ENCODE measurements around the gene NGFR. TPM values are rescaled to one million over a fixed set of nuclear protein-coding genes. Genes with fewer than 3 reads are reported as not detected.
"Not testable (repeated sequence)": the region's sequence is repeated elsewhere in the genome, so short reads cannot be mapped to it uniquely, and the experiment has no call there.

The NGFR gene
- total and polyA plus RNA-seq, 8 donors, result 2.7 to 16.2 (median 11.3) TPM

- Histone ChIP-seq H3K4me1 (no peaks in the 10 kb centered on the region), H3K27ac (no peak overlapping the region), H3K27me3 (peaks cover 0 to 7% of the 10 kb centered on the region in 2 donors), H3K9me3 (no peaks in the 10 kb centered on the region), H3K36me3 (no peaks in the 10 kb centered on the region), H3K4me3 (no peak overlapping the region)
- DNase-seq, result no peak
- TF ChIP-seq, protein P1, sequence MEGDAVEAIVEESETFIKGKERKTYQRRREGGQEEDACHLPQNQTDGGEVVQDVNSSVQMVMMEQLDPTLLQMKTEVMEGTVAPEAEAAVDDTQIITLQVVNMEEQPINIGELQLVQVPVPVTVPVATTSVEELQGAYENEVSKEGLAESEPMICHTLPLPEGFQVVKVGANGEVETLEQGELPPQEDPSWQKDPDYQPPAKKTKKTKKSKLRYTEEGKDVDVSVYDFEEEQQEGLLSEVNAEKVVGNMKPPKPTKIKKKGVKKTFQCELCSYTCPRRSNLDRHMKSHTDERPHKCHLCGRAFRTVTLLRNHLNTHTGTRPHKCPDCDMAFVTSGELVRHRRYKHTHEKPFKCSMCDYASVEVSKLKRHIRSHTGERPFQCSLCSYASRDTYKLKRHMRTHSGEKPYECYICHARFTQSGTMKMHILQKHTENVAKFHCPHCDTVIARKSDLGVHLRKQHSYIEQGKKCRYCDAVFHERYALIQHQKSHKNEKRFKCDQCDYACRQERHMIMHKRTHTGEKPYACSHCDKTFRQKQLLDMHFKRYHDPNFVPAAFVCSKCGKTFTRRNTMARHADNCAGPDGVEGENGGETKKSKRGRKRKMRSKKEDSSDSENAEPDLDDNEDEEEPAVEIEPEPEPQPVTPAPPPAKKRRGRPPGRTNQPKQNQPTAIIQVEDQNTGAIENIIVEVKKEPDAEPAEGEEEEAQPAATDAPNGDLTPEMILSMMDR (IDR thresholded peaks at IDR 0.05), result no peak
- ATAC-seq, result no peak
- intact Hi-C loops (cut with DNase I), result no loop called here
Observed at GRCh38 chr17:49549311-49549605, 54.2 kb downstream of the NGFR start.

DNA sequence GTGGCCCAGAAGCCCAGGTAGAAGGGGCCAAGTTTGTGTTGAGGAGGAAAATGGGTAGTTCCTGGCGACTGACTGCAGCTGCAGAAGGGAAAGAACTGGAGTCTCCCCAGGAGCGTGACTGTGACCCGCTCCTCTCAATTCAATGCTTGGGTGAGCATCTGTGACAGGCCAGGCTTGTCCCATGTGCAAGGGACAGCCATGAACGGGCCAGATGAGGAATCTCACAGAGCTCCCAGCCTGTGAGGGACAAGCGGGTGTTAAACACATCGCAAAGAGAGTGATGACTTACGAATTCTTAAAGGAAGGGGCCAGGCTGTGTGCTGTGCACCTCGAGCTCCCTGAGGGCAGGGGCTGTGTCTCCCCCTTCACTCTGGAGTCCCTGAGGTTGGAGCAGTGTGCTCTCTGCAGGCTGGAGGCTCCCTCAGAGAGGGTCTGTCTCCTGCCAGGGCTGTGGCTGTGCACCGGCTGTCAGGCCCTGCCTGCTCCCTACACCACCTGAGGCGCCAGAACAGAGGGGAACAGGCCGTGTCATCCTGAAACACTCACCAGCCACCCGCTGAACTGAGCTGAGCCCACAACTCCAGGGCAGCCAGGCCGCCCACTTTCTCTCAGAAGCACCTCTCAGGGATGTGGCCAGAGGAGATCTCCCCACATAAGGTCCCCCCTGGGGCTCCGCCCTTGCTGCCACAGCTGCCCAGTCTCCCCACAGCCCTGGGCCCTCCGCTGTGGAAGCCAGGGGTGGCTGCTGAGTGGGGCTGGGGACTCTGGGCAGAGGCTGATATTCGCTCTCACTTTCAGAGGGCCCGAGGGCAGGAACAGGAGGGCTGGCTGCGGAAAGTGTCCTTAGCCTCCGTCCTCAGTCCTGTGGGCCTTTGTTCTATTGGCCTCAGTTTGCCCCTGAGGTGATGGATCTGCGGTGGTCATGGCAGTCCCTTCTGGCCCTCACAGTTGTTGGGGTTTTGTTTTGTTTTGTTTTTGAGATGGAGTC is 54.9 kb downstream of the NGFR start:
- Histone ChIP-seq H3K4me3 (no peak overlapping the region), H3K27me3 (peaks cover 0 to 7% of the 10 kb centered on the region in 2 donors), H3K27ac (no peak overlapping the region), H3K36me3 (no peaks in the 10 kb centered on the region), H3K4me1 (no peaks in the 10 kb centered on the region), H3K9me3 (no peaks in the 10 kb centered on the region)
- ATAC-seq (no peak), DNase-seq (no peak)
- TF ChIP-seq, protein P1 (IDR thresholded peaks at IDR 0.05), result no peak
- intact Hi-C loops (cut with DNase I), result loop anchor here in 1 of 2 donors (5.0 kb wide), 1 partner anchor 53 kb away; the partner anchor contains the start of gene NGFR

DNA sequence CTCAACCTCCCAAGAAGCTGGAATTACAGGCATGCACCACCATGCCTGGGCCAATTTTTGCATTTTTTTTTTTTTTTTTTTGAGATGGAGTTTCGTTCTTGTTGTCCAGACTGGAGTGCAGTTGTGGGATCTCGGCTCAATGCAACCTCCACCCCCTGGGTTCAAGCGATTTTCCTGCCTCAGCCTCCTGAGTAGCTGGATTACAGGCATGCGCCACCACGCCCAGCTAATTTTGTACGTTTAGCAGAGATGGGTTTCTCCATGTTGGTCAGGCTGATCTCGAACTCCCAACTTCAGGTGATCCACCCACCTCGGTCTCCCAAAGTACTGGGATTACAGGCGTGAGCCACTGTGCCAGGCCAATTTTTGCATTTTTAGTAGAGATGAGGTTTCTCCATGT is 55.7 kb downstream of the NGFR start:
- not testable (repeated sequence) for H3K27ac ChIP-seq, H3K4me3 ChIP-seq, H3K36me3 ChIP-seq, DNase-seq, H3K4me1 ChIP-seq, H3K9me3 ChIP-seq, H3K27me3 ChIP-seq, ATAC-seq
- intact Hi-C loops (cut with DNase I), result loop anchor here in 1 of 2 donors (5.0 kb wide), 1 partner anchor 53 kb away; the partner anchor contains the start of gene NGFR

DNA sequence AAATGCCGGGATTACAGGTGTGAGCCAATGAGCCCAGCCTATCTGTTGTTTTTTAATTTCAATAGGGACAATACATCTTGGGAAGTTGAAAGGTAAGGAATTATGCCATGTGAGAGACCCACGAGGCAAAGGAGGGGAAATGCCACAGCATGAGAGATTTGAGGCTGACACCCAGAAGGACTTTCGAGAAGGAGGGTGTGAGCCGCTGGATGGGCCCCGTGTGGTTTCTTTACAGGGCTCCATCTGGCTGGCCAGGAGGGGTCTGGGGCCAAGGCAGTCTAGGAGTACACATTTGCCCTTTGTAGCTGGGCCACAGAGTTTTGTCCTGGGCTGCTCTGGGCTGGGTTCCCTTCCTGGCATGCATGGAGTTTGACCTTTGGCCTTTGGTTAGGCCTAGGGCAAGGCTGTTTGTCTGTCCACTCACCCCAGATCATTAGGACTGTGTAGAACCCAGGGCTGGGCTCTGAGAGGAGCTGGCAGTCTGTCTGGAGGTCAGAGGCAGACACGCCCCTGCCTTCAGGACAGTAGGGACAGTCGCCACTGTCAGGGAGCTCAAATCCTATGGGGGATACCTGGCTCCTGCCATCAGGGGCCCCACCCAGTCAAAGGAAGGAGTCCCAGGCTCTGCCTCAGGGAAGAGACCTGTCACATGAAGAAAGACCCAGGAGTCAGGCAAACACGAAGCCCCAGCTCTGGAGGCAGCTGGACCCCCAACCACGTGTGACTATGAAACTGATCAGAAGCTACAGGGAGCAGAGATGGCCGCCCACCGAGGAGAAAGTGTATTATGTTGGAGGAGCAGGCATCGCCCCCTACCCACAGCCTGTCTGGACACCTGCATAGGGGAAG is 56.4 kb downstream of the NGFR start:
- TF ChIP-seq, protein P1 (IDR thresholded peaks at IDR 0.05), result no peak
- DNase-seq (no peak), ATAC-seq (no peak)
- H3K4me3 ChIP-seq, result no peak overlapping the region
- intact Hi-C loops (cut with DNase I), result loop anchor here in 1 of 2 donors (5.0 kb wide), 1 partner anchor 54 kb away; the partner anchor contains the start of gene NGFR
- H3K36me3 ChIP-seq, result no peaks in the 10 kb centered on the region
- peaks cover 0 to 11% of the 10 kb centered on the region in 2 donors for H3K27me3 ChIP-seq
- H3K4me1 ChIP-seq, result peaks cover 3 to 6% of the 10 kb centered on the region in 2 donors
- no peak overlapping the region for H3K27ac ChIP-seq
- H3K9me3 ChIP-seq, result no peaks in the 10 kb centered on the region

GRCh38 chr17:49552070-49552751 is 57.1 kb downstream of the NGFR start:
- intact Hi-C loops (cut with DNase I), result loop anchor here in 1 of 2 donors (5.0 kb wide), 1 partner anchor 55 kb away; the partner anchor contains the start of gene NGFR
- peaks cover 0 to 13% of the 10 kb centered on the region in 2 donors for H3K27me3 ChIP-seq

More at GRCh38 chr17:49552070-49552751, 57.1 kb downstream of the NGFR start:
- ATAC-seq (no peak), DNase-seq (no peak)
- Histone ChIP-seq H3K4me3 (no peak overlapping the region), H3K36me3 (no peaks in the 10 kb centered on the region), H3K27ac (no peak overlapping the region), H3K9me3 (no peaks in the 10 kb centered on the region), H3K4me1 (peaks cover 3 to 8% of the 10 kb centered on the region in 2 donors)
- TF ChIP-seq, protein P1 (IDR thresholded peaks at IDR 0.05), result no peak

Measured in left lung (tissue), 10 donors.